NCI-H2171 (cell line): ENCODE measurements around the gene SMCO4.

Experiments used
- DNase-seq: peaks from one replicate; lab custom pipeline; 2025; lab: John Stamatoyannopoulos, UW

Gene SMCO4

DNA sequence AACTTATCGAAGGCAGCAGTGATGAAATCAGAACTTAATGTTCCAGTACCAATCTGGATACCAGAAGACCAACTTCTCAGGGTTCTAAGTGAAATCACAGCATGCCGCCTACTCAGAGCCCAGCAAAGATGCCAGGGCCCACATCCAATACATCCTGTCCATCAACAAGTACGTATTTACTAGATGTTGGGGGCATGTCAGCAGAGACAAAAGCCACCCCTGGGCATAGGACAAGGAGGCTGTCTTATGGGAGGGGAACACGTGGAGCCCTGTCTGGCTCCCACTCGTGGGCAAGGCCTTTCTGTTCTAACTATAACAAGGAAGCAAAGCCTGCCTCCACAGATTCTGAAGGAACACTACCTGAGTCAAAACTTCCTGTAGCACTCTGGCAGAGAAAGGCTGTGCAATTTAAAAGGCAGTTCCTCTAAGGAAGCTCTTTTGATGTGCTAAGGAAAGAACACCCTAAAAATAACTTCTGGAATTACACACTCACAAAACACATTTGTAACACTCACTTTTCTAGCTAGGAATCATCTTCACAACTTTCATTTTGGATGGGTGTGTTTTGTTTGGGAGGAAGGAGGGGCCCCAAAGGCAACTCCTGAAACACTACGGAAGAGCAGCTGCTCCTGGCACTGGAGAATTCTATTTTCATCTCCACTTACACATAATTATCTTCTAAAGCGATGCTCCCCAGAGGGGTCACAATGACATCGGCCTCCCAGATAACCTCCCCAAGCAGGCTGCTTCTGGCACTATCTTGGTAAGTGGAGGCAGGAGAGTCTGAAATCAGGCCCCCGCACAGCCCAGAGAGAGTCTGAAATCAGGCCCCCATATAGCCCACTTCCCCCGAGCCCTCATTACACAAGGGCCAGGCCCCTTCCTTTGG, 14.2 kb downstream of the SMCO4 start:
- DNase-seq, result peak; percentile 7

DNA sequence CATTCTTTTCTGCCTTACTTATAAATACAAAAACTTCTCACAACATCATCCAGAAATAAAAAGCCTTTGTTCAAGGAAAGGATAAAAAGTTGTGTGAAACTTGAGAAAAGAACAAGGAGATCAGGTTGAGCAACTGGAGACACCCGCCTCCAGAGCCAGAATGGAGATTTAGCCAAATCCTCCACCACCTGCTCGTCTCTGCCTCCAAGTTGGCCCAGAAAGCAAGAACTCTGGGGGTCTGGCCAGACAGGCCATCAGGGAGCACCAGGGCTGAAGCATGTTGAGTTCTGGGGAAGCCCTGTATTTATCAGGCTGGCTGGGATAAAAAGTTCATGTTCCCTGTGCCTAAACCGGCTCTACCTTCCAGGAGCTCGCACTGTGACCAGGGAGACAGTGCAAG, 14.9 kb downstream of the SMCO4 start:
- DNase-seq, result no peak

DNA sequence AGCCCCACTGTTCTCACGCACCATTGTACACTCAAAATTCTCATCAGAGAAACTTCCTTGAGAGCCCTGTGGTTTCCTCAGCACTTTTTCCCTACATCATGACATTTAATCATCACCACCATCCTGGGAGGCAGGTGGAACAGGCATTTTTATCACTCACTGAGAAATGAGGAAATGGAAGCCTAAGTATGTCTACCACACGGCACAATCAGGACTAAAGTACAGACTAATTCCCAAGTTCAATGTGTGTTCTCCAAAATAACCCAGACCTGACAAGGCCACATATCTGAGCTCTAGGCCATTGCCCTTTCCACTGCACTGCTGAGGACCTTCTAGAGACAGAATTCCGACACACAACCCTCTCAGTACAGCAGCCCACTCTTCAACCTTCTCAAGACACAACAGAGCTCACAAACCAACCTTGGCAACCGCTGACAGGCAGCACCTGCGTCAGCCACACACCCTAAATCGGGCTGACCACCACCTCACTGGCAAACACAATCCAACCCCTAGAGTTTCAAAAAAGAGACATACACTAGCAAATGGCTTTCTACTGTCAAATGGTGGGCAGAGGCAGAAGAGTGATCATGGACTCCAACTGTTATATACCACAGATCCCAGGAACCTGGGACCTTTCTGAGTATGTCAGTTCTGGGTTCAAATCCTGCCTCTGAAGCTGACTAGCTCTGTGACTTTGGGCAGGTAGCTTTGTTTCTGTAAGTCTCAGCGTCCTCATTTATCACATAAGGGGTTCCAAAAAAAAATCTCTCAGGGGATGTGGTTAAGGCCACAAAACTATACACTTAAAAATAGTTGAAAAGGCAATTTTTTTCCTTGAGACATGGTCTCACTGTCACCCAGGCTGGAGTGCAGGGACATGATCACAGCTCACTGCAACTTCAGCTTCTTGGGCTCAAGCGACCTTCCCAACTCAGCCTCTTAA, 16.3 kb downstream of the SMCO4 start:
- DNase-seq, result no peak

DNA sequence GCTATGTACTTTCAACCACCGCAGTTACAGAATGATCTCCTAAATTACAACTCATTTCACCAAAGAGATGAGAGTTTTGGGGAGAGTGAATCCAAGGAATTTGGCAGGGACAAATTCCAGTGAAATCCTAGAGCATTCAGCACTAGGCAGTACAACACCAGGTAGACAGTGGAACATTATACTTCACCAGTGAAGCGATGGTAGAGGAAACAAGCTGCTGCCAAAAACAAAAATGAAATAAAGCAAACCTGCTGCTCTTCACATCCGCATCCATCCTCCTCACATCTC, 16.9 kb downstream of the SMCO4 start:
- no peak for DNase-seq

DNA sequence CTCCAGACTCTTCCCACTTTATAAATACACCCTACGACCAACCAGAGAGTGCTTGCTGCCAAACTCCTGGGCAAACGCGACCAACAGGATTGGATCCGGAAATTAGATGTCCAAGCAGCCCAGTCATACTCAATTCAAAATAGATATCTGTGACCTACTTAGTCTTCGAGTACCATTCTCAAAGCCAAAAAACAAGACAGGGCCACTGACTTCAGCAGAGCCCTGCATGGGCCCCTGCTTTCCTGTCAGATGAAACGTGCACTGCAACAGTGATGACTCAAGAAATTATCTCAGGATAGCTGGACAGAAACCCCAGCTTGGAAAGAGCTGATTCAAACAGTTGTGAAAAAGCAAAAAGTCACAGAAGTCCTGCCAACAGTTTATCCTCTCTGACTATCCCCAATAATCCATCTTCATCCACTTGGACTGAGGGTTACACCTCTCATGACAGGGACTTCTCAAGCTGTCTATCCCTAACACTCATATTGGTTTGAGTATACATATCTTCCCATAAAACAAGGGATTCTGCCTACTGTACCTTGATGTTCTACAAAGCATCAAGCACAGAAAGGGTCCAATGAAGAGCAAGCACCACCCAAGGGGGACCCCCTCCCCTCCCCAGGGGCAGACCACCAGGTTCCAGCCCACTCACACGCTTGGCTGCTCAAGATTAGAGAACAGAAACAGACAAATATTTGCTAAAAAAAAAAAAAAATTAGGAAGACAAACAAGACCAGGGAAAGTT, 17.4 kb downstream of the SMCO4 start:
- DNase-seq, result no peak

DNA sequence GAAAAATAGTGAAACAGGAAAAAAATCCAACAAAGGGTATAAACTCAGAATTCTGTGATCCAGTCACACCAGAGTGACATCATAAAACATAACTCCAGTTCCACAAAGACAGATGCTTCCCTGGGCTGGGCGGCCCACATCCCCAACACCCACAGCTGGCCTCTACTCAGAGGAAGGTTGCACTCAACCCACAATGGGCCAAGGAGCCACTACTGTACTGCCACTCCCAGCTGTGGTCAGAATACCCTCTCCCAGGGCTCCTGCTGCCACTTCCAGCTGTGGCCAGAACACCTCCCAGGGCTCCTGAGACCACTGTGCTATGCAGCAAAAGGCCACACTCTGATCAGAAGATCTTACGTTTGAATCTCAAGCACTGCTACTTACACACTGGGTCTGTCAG, 18.3 kb downstream of the SMCO4 start:
- DNase-seq, result no peak

DNA sequence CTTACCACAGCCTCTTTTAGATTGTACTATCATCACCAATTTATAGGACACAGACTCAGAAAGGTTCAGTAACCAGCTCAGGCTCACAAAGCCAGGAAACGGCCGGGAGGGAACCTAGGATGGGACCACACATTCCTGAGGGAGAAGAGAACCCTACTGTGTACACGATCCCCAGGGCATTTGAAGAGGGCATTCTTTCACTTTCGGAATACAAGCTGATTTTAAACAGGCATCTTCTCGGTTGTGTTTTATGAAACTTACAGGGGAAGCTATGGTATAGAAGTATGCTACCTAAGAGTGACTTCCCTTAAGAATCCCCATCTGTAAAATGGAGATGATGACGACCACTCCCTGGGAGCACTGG, 19.0 kb downstream of the SMCO4 start:
- no peak for DNase-seq

DNA sequence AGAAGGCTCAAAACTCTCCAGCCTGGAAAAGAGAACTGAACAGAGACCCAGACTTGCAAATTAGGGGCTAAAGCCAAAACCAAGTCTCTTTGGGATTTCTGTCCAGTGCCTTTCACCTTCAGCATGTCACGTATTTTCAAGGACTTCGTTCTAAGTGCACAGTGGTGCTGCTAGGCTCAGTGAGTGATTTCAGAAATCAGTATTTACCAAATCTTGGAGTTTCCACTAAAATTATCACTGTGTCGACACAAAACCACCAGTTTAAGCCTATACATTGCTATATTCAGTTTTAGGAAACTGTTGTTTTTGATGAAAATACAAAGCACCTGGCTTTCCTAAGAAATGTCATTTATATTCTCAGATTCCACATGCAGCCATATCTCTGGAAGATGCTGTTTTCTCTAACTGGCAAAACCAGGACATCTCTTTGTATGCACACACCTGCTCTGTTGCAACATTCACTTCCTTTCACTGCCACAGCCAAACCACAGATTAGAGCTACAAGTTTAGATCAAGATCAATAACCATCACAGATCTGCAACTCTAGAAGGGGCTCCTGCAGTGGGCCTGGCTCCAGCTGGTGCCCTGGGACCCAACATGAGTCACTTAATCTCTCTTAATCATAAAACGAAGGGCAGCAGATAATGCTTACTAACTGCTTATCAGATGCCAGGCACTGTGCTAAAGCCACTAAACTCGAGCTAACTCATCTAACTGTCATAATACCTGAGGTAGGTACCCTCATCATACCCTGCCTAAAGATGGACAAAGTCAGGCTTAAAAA, 22.3 kb downstream of the SMCO4 start:
- DNase-seq, result no peak

DNA sequence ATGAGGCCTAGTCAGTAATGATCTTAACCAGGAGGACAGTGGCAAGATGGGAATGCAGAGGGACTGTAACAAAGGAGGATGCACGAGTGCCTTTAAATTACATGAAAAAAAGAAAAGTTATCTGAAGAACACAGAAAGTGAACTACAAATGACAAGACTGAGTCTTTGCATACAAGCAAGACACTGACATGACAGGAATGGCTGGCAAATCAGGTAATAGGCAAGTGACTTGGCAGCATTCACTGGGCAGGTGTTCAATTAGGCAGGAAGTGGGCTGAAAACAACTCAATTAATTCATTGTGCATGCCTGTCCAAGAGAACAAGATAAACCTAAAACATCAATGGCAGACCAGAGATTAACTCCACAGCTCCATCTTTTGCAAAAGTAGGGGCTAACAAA, 24.0 kb downstream of the SMCO4 start:
- DNase-seq, result no peak

DNA sequence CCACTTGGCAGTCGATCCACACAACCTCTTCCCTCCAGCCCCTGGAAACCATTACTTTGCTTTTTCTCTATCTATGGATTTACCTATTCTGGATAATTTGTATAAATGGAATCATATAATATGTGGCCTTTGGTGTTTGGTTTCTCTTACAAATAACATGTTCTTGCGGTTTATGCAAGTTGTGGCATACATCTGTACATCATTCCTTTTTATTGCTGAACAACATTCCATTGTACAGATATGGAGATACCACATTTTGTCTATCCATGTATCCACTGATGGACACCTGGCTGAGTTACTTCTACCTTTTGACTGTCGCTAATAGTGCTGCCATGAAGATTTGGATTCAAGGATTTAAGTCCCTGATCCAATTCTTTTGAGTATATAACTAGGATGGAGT, 25.1 kb downstream of the SMCO4 start:
- DNase-seq, result no peak

DNA sequence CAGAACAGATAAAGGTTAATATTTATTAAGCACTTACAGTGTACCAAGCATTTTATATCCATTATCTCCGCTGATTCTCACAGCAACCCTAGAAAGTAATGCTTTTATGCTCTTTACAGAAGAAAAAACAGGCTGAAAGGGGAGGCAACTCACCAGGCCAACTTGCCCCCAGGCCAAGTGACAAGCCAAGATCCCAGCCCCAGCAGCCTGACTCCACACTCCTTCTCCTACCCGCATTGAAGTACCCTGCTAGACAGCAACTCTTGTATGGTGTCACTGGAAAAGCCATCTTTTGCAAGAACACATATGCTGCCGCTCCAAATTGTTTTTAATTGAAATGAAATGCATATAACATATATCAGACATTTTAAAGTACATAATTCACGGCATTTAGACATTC, 25.6 kb downstream of the SMCO4 start:
- no peak for DNase-seq

DNA sequence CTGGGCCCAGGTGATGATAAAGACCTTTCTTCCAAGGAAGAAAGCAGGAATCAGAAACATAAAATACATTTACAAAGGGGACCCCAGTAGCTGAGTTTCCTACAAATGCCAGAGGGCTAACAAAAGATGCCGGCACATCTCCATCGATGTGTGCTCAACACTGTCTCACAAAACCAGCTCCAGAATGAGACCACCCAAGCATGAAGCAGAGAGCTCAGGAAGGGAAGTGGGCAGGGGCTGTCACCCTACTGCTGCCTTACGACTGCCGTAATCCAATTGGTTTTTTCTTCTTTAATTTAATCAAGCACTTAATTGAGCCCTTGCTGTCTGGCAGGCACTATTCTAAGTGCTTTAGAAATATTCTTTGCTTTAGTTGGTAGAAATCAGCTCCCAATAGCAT, 26.1 kb downstream of the SMCO4 start:
- DNase-seq, result no peak

DNA sequence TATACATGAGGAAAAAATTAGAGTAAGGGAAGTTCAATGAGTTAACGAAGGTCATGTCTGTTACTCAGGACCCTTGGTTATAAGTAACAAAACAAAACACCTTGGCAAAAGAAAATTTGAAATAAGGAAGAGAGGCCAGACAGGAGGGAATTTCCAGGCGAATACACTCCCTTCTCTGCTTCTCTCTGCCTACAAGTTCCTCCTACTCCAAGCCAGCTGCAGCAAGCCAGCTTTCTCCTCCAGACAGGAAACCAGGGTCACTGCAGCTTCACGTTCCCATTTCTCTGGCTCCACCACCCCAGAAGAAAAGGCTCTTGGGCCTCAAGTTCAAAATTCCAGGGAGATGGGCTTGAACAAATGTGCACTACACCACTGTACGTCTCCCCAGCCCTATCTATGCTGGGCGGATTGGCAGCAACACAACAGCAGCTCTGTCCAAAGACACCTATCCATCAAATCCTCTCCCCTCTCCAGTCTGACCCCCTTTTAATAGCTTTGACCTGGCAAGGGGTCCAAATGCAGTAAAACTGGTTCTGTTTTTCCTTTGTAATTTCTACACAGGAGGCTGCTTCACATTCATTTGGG, 27.7 kb downstream of the SMCO4 start:
- no peak for DNase-seq

DNA sequence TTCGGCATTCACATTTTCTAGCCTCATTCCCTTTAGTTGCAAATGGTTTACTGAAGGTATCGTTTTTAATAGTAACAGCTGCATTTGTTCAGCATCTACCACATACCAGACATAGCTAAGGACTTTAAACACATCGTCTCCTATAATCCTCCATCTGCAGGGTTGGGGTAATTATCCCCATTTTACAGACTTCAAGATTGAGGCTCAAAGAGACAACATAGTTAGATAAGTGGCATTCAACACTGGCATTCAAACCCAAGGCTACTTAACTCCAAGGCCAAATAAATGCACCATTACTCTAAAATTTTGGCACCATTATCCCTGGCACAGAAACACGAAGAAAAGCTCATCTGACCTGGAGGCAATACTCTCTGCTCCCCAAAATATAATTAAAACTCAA, 28.5 kb downstream of the SMCO4 start:
- no peak for DNase-seq

DNA sequence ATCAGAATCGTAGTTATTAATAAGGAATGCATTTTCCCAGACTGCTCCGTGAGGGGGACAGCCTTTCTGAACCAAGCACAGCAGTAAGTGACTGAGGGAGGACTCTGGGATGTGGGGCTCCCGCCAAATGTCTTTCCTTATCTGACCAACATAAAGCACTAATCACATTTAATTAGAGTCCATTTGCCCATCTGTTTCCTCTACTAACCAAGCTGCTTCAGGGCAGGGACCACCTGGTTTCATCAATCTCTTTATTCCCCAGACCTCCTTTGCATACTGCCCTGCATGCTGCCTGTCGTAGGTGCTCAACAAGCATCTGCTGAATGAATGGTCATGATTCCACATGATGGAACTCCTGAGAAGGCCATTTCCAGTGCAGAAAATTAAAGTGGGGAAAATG, 29.4 kb downstream of the SMCO4 start:
- DNase-seq, result no peak

DNA sequence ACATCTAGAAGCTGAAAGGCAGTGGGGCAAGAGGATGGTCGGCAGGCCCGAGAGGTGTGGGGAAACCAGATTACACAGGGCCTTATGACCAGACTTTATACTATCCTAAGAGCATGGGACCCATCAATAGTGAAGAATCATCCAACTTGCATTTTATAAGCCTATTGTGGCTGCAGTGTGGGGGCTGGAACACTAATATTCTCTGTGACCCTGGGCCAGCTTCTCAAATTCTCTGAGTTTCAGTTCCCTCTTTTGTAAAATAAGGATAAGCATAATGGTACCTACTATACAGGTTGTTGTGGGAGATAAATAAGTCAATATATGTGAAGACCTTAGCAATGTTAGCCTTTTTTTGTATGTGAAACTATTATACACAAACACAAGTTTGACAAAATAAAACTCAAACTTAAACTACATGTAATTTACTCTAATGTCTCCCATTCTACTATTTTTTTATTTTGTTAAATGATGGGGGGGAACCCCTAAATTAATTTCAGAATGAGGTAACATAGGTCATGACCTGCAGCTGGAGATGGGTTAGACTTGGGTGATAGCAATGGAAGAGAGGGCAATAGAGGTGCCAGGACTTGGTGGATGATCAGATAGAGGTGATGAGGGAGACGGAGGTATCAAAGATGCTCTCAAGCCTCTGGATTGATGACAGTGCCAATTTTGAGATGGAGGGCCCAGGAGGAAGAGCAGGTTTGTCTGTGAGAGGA, 30.1 kb downstream of the SMCO4 start:
- DNase-seq, result no peak

DNA sequence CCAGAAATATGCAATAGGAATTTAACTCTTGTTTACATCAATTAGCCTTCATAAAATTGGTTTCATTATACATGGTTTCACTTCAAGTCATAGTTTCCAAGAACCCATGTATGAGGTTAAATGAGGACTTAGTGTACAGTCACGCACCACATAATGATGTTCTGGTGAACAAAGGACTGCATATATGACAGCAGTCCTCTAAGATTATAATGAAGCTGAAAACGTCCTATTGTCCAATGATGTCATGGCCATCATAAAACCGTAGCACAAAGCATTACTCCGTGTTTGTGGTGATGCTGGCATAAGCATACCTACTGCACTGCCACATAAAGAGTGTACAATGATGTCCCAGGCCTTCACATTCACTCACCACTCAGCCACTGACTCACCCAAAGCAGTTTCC, 31.1 kb downstream of the SMCO4 start:
- DNase-seq, result no peak

DNA sequence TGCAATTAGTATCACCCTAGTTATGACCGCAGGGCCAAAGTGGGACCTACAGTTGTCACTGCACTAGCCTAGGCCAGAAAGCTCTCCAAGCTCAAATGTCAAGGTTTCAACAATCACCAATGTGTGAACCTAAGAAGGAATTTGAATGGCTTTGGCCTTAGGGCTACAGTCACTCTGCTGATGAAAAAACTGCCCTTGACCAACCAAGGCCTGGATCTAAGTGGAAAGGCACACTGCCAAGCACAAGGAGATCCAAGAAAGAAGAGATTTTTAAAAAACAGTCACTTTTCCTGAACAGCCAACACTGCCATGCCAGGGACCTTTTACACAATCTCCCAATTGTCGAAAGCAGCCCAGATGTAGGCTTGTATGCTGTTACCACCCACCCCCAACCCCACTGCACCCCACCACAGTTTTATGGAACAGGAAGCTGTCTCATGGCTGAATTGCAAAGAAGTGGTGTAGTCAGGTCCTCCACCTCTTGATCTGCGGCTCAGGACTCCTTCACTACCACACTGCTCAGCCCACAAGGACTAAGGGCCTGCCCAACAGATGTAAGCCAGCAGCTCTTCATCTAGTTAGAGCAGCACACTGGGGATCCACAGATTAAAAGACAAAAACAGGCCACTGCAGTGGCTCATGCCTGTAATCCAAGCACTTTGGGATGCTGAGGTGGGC, 32.9 kb downstream of the SMCO4 start:
- DNase-seq, result no peak

DNA sequence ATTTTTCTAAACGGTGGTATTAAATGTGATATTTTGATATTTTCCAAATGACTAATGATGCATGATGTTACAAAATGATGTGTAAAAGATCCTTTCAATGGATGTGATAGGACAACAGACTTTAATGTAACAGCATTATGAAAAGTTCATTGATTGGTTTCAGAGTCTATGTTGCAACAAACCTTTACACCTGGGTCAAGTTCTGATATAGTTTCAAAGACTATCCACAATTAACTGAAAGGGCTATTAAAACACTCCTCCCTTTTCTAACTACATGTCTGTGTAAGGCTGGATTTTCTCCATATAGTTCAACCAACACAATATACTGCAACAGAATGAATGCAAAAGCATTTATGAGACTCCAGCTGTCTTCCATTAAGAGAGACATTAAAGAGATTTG, 35.7 kb downstream of the SMCO4 start:
- DNase-seq, result no peak

DNA sequence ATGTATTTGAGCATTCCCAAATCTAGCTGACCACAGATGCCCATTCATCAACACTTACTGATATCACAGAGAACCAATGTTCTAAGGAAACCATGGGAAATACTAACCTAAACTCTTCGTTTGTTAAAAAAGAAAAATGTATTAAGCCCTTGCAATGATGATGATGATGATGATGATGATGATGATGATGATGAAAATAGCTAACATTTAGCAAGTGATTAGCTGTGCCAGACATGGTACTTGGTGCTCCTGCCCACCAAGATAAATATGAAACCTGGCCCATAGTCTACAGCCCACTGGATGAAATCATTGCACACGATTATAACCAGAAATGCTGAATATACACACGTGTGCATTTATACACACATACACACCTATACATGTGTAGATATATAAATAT, 37.5 kb downstream of the SMCO4 start:
- DNase-seq, result no peak
